ENCODE measurements around the gene SEMA3E. TPM values are rescaled to one million over a fixed set of nuclear protein-coding genes. Genes with fewer than 3 reads are reported as not detected.
A peak's percentile ranks its signal among the peaks of the same experiment; 100 is the strongest.

The SEMA3E gene
- total and polyA plus RNA-seq, 10 of the 15 experiments (the other 5 are each of a cell fraction or from before 2014, with no cell fraction given), result 0.08 to 2.0 (median 0.82) TPM

GRCh38 chr7:83547526-83547925, 101.4 kb downstream of the SEMA3E start (continued):
- TF ChIP-seq CUX1 (IDR thresholded peaks at IDR 0.05; ENCODE audit: insufficient replicate concordance, low read depth, low read length), result no peak
- TF ChIP-seq CREB1 (IDR thresholded peaks at IDR 0.05; ENCODE audit: low read depth), result no peak
- TF ChIP-seq BMI1 (IDR thresholded peaks at IDR 0.05; ENCODE audit: borderline replicate concordance), result no peak
- peak; percentile 83 for TF ChIP-seq SKIL (IDR thresholded peaks at IDR 0.05; ENCODE audit: low read depth, poor library complexity, severe bottlenecking)
- TF ChIP-seq IKZF2 (IDR thresholded peaks at IDR 0.05), result peak; percentile 42 to 52; a peak in 3 of 4 replicates
- TF ChIP-seq DPF2 (IDR thresholded peaks at IDR 0.05), result peak; percentile 30; the same call in 1 of the 2 replicates
- TF ChIP-seq SMAD1 (IDR thresholded peaks at IDR 0.05; ENCODE audit: low read depth, partially characterized antibody), result peak; percentile 98
- no peak for TF ChIP-seq NFYA (IDR thresholded peaks at IDR 0.05; ENCODE audit: borderline replicate concordance, low read depth, low read length)

Measured in GM12878 (cell line).